ENCODE measurements around the gene B3GNT4.

GRCh38 chr12:122203301-122204166, at the start of gene B3GNT4:
- TF ChIP-seq RARB (CRISPR knock-in tag; IDR thresholded peaks at IDR 0.05): no peak
- TF ChIP-seq ZFP3 (CRISPR knock-in tag; IDR thresholded peaks at IDR 0.05): no peak
- no peak for TF ChIP-seq ZNF8 (CRISPR knock-in tag; IDR thresholded peaks at IDR 0.05)
- TF ChIP-seq ARNTL (CRISPR knock-in tag; IDR thresholded peaks at IDR 0.05; ENCODE audit: borderline replicate concordance, low read depth): no peak
- TF ChIP-seq TSHZ2 (CRISPR knock-in tag; IDR thresholded peaks at IDR 0.05): no peak
- no peak for TF ChIP-seq PPARA (CRISPR knock-in tag; IDR thresholded peaks at IDR 0.05; ENCODE audit: borderline replicate concordance)
- no peak for TF ChIP-seq GLIS3 (CRISPR knock-in tag; IDR thresholded peaks at IDR 0.05)
- TF ChIP-seq, protein P1, sequence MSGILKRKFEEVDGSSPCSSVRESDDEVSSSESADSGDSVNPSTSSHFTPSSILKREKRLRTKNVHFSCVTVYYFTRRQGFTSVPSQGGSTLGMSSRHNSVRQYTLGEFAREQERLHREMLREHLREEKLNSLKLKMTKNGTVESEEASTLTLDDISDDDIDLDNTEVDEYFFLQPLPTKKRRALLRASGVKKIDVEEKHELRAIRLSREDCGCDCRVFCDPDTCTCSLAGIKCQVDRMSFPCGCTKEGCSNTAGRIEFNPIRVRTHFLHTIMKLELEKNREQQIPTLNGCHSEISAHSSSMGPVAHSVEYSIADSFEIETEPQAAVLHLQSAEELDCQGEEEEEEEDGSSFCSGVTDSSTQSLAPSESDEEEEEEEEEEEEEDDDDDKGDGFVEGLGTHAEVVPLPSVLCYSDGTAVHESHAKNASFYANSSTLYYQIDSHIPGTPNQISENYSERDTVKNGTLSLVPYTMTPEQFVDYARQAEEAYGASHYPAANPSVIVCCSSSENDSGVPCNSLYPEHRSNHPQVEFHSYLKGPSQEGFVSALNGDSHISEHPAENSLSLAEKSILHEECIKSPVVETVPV (CRISPR knock-in tag; IDR thresholded peaks at IDR 0.05): no peak
- TF ChIP-seq CREB5 (CRISPR knock-in tag; IDR thresholded peaks at IDR 0.05; ENCODE audit: low read depth): no peak
- no peak for TF ChIP-seq BACH2 (CRISPR knock-in tag; IDR thresholded peaks at IDR 0.05; ENCODE audit: borderline replicate concordance)
